GM12874 (cell line): Measurements from ENCODE around the gene TPD52L2.

ENCODE experiments used
- TF ChIP-seq, protein P1 (sequence below): IDR thresholded peaks from 2 replicates; pipeline ENCODE4 v1.5.1; 2011; ENCODE audit warnings: low read depth, mild to moderate bottlenecking, control low read depth, low read length, moderate library complexity; ENCODE audit not compliant: insufficient read depth

Gene TPD52L2

DNA sequence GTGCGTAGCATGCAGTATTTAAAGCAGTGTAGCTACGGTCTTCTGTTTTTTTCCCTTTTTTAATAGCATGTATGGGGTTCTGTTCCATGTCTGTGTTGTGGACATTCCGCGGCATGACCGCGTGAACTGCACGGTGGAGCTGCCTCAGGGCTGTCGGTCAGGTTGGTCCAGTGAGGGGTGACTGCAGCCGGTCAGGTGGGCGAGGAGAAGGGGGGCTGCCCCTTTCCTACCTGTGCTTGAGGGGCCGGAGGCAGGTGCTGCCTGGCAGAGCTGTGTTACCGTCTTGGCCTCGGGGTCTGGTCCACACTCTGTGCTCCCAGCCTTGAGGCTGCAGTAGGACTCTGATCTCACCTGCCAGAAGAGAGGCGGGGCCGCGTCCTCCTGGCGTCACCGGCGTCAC, 66.7 kb downstream of the TPD52L2 start:
- TF ChIP-seq, protein P1, sequence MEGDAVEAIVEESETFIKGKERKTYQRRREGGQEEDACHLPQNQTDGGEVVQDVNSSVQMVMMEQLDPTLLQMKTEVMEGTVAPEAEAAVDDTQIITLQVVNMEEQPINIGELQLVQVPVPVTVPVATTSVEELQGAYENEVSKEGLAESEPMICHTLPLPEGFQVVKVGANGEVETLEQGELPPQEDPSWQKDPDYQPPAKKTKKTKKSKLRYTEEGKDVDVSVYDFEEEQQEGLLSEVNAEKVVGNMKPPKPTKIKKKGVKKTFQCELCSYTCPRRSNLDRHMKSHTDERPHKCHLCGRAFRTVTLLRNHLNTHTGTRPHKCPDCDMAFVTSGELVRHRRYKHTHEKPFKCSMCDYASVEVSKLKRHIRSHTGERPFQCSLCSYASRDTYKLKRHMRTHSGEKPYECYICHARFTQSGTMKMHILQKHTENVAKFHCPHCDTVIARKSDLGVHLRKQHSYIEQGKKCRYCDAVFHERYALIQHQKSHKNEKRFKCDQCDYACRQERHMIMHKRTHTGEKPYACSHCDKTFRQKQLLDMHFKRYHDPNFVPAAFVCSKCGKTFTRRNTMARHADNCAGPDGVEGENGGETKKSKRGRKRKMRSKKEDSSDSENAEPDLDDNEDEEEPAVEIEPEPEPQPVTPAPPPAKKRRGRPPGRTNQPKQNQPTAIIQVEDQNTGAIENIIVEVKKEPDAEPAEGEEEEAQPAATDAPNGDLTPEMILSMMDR: no peak

DNA sequence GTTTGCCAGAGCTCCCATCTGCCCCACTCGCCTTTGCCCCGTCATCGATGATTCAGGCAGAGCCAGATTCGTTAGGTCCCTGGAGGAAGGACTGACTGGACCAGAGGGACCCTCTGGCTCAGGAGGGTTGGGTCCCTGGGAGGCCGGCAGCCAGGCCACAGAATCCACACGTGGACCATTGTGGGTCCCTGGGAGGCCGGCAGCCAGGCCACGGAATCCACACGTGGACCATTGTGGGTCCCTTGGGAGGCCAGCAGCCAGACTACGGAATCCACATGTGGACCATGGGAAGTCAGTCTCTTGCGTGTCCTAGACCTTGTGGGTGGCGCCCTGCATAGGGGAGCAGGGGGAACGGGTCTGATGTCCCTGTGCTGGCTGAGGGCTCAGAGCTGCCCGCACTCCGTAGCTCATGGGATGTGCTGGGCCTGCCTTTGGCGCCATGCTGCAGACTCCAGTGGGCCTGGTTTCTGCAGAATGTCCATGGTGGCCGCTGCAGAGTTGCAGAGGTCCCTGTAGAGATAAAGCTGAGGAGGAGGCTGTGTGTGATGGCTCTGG, 67.6 kb downstream of the TPD52L2 start:
- TF ChIP-seq, protein P1: no peak

DNA sequence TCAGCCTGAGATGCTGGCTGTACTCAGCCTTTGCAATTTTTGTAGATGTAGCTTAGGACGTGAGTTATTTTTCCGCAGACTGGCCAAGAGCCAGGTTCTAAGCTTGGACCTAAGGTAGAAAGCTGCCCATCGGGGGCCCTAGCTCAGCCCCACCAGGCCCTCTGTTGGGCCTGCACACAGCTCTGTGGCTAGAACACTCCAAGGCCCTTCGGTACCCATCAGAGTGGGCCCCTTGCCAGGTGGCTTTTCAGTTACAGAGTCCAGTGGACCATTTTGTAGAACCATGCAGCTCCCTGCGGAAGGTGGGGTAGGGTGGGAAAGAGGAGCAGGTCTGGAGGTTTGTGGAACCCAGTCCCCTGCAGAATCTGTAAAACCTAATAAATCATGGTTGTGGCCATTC, 68.6 kb downstream of the TPD52L2 start:
- TF ChIP-seq, protein P1: no peak

DNA sequence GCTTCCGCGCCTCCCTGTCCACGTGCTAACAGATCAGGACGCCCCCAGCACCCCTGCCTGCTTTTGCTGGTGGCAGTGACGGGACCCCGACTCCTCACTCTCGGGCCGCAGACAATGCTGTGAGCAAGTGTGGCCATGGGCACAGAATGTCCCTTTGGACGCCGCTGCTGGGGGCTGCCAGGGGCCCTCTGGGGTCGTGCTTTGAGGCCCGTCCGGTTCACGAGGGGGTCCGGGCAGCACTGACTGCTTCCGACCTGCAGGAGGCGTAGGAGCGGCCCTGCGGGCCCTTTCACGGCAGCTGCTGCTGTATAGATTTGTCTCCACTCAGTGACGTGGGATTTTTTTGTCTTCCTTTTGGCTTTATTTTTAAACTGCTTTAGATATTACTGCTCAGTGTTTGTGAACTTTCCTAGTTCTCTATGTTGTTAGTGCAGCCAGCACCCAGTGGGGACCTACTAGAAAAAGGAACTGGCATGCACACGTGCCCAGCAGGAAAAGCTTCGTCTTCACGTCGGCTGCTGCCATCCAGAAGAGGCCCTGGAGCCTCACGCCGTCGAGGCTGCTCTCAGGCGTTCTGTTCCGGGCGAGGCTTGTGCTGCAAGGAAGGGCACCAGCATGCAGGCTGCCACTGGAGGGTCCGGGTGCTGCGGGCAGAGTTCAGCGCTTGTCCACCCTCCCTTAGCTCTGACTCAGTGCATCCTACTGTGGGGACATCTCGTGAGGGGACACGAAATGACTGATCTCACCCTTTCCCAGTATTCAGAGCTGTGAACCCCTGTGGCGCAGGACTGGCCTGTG, 69.4 kb downstream of the TPD52L2 start:
- TF ChIP-seq, protein P1: 0 out of 2 replicates have a peak, but pooled peaks have one; percentile 19

DNA sequence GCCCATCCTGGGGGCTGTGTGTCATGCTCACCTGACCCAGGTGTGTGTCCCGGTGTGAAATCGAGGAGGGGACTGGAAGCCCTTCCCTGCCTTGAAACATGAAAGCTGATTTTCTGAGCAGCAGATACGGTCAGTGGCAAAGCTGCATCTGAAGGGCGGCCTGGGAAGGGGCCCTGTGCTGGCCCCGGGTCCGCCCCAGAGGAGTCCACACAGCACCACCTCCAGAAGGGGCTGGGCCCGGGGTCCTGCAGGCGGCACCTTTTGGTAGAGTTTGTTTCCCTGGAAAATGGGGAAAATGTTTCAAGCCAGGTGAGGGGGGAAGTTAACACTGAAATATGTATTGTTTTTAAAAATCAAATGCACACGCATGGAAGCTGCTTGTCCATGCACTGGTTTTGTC, 70.4 kb downstream of the TPD52L2 start:
- TF ChIP-seq, protein P1: no peak

DNA sequence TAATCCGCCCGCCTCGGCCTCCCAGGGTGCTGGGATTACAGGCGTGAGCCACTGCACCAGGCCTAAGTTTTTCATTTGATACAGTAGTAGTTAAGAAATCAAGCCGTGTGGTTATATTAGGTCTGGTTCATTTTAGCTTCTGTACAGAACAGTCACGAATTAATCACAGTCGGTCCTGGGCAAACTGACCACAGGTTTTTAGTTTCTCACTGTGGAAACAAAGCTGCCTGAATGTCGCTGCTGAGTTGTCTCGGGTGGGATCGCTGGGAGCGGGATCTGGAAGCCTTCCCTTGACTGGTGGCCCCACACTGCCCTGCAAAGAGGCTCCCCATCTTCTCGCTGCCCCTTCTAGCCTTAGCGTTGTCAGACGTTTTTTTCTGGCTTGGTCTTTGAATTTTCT, 72.5 kb downstream of the TPD52L2 start:
- TF ChIP-seq, protein P1: no peak

DNA sequence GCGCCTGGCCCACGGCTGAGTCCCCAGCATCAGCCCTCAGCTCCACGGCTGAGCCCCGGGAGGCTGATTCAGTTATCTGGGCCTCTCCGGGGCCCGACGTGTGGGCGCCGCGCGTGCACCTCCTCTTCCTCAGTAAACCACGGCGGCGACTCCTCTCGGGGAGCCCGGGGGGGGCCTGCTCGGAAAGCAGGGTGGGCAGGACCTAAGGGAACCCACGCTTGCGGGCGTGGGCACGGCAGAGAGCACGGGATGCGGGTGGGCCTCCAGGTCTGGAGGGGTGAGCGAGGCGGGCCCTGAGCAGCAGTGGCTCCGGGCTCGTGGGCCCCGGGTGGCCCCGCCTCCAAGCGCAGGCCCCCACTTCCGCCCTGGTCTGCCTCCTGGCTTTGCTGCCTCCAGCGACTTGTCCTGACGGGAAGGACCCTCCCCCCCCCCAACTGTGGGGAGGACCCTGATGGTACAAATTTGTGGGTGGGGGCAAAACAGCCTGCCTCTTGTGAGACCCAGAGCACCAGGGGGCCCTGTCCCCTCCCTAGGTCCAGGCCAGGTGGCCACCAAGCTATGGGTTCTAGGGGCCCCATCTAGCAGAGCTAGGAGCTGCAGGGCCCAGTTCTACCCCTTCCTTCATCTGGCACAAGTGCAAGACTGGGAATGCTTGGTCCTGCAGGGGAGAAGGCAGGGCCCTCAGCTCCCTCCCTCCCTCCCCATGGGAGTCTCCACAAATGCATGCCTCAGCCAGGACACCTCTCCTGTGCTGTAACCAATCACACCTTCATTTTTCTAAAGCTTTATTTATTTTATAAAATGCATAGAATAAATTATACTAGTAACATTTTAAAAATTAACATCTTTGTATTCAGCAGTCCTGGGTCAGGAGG, 74.2 kb downstream of the TPD52L2 start:
- TF ChIP-seq, protein P1: no peak
